ENCODE results near the gene DMD.

DNA sequence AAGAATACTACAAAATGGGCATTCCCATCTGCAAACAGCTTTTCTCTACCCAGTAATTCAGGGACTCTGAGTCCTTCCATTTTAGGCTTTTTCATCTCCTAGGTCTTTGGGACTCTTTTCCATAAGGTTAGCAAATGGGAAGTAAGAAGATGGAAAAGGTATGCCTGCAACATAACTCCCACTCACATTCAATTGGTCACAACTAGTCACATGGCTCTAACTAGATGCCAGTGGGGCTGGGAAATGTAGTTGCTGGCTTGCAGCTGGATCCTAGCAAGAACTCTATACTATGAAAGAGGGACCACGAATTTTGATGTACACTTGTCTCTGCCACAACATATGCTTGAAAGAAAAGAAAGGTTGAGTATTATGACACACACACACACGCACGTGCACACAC lies 1184.6 kb downstream of the DMD start:
- TF ChIP-seq, protein P1, sequence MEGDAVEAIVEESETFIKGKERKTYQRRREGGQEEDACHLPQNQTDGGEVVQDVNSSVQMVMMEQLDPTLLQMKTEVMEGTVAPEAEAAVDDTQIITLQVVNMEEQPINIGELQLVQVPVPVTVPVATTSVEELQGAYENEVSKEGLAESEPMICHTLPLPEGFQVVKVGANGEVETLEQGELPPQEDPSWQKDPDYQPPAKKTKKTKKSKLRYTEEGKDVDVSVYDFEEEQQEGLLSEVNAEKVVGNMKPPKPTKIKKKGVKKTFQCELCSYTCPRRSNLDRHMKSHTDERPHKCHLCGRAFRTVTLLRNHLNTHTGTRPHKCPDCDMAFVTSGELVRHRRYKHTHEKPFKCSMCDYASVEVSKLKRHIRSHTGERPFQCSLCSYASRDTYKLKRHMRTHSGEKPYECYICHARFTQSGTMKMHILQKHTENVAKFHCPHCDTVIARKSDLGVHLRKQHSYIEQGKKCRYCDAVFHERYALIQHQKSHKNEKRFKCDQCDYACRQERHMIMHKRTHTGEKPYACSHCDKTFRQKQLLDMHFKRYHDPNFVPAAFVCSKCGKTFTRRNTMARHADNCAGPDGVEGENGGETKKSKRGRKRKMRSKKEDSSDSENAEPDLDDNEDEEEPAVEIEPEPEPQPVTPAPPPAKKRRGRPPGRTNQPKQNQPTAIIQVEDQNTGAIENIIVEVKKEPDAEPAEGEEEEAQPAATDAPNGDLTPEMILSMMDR (IDR thresholded peaks at IDR 0.05): no peak
- no peak for TF ChIP-seq POLR2A (IDR thresholded peaks at IDR 0.05)
